ENCODE results near the gene CAMSAP1.

GRCh38 chr9:135876936-135877335 lies 30.4 kb downstream of the CAMSAP1 start:
- TF ChIP-seq CTCF (IDR thresholded peaks at IDR 0.05; ENCODE audit: low read length) (no peak), EZH2 (IDR thresholded peaks at IDR 0.05; ENCODE audit: borderline replicate concordance, low read length) (no peak)
